WTC11 (cell line): ENCODE measurements around the gene NCF4. TPM values are rescaled to one million over a fixed set of nuclear protein-coding genes. Genes with fewer than 3 reads are reported as not detected.

Experiments used
- ATAC-seq: fragments of 200-7000 bp; cut with Tn5 transposase; 2 replicates; pipeline ENCODE4 v1.10.0; 2021; ENCODE audit warnings: mild to moderate bottlenecking, moderate library complexity
- CTCF ChIA-PET: fragments of 300-600 bp; sonication (Branson Sonifier 250); formaldehyde crosslinking; loops from one replicate; lab custom pipeline; 2021; ENCODE audit warnings: antibody characterized with exemption; lab: Charles Lee
- POLR2A ChIA-PET: fragments of 350-600 bp; sonication (Branson Sonifier 250); formaldehyde crosslinking; loops from one replicate; lab custom pipeline; 2021; ENCODE audit warnings: antibody characterized with exemption; lab: Charles Lee
- DNase-seq: peaks from one replicate; pipeline ENCODE4 v3.0.0; 2021; ENCODE audit warnings: low spot score
- H3K27ac Mint-ChIP-seq: 2 replicates; pipeline ENCODE4 v1.8.0; 2021; ENCODE audit warnings: mixed read lengths
- H3K27me3 Mint-ChIP-seq: 2 replicates; pipeline ENCODE4 v1.8.0; 2021; ENCODE audit warnings: low read depth, mild to moderate bottlenecking, moderate library complexity, mixed read lengths
- H3K36me3 Mint-ChIP-seq: 2 replicates; pipeline ENCODE4 v1.8.0; 2021; ENCODE audit warnings: mixed read lengths
- H3K4me1 Mint-ChIP-seq: 2 replicates; pipeline ENCODE4 v1.8.0; 2022; ENCODE audit warnings: mixed read lengths
- H3K4me3 Mint-ChIP-seq: 2 replicates; pipeline ENCODE4 v1.8.0; 2021; ENCODE audit warnings: mild to moderate bottlenecking, moderate library complexity, mixed read lengths
- H3K9me3 Mint-ChIP-seq: 2 replicates; pipeline ENCODE4 v1.8.0; 2021; ENCODE audit warnings: mixed read lengths
- AR ChIP-seq: fragments of 250-450 bp; sonication (Bioruptor Pico); IDR thresholded peaks from 2 replicates; pipeline ENCODE4 v1.9.0; 2021; ENCODE audit warnings: mild to moderate bottlenecking
- ARID4B ChIP-seq: sonication (generic); formaldehyde crosslinking; IDR thresholded peaks from 2 replicates; pipeline ENCODE4 v1.8.0; 2023; ENCODE audit warnings: missing genetic modification reagents, mild to moderate bottlenecking, borderline replicate concordance
- FOXP1 ChIP-seq: sonication (generic); formaldehyde crosslinking; IDR thresholded peaks from 2 replicates; pipeline ENCODE4 v1.8.0; 2022; ENCODE audit warnings: missing genetic modification reagents, mild to moderate bottlenecking, moderate library complexity, borderline replicate concordance
- HMGXB4 ChIP-seq: sonication (generic); formaldehyde crosslinking; IDR thresholded peaks from 2 replicates; pipeline ENCODE4 v1.8.1; 2023; ENCODE audit warnings: mild to moderate bottlenecking, moderate library complexity, missing genetic modification reagents
- MYBL2 ChIP-seq: sonication (generic); formaldehyde crosslinking; IDR thresholded peaks from 2 replicates; pipeline ENCODE4 v1.8.1; 2023; ENCODE audit warnings: mild to moderate bottlenecking, moderate library complexity, missing genetic modification reagents
- NFATC4 ChIP-seq: fragments of 250-450 bp; sonication (Bioruptor Pico); IDR thresholded peaks from 2 replicates; pipeline ENCODE4 v1.9.0; 2021; ENCODE audit warnings: mild to moderate bottlenecking
- NR1H2 ChIP-seq: sonication (generic); formaldehyde crosslinking; IDR thresholded peaks from 2 replicates; pipeline ENCODE4 v1.9.0; 2021; ENCODE audit warnings: mild to moderate bottlenecking, moderate library complexity, missing genetic modification reagents
- TEAD4 ChIP-seq: sonication (generic); formaldehyde crosslinking; IDR thresholded peaks from 2 replicates; pipeline ENCODE4 v1.8.0; 2022; ENCODE audit warnings: mild to moderate bottlenecking, missing genetic modification reagents
- ZNF219 ChIP-seq: sonication (generic); formaldehyde crosslinking; IDR thresholded peaks from 2 replicates; pipeline ENCODE4 v1.8.0; 2023; ENCODE audit warnings: missing genetic modification reagents, mild to moderate bottlenecking, borderline replicate concordance
- ZNF263 ChIP-seq: sonication (generic); formaldehyde crosslinking; IDR thresholded peaks from 2 replicates; pipeline ENCODE4 v1.8.1; 2022; ENCODE audit warnings: low read depth, mild to moderate bottlenecking, moderate library complexity, missing genetic modification reagents
- ZNF281 ChIP-seq: sonication (generic); formaldehyde crosslinking; IDR thresholded peaks from 2 replicates; pipeline ENCODE4 v1.8.0; 2023; ENCODE audit warnings: mild to moderate bottlenecking, missing genetic modification reagents
- ZNF423 ChIP-seq: fragments of 250-450 bp; sonication (Bioruptor Pico); IDR thresholded peaks from 2 replicates; pipeline ENCODE4 v2.1.2; 2022; ENCODE audit warnings: mild to moderate bottlenecking, moderate library complexity
- ZNF512 ChIP-seq: sonication (generic); formaldehyde crosslinking; IDR thresholded peaks from 2 replicates; pipeline ENCODE4 v1.8.1; 2022; ENCODE audit warnings: missing genetic modification reagents, borderline replicate concordance
- ZNF532 ChIP-seq: fragments of 250-450 bp; sonication (Bioruptor Pico); IDR thresholded peaks from 2 replicates; pipeline ENCODE4 v1.9.0; 2021; ENCODE audit warnings: mild to moderate bottlenecking, borderline replicate concordance
- total RNA-seq: library from RNA; stranded (reverse); gene quantifications from 3 replicates; pipeline ENCODE4 v1.2.3, GENCODE V29; 2021

Gene NCF4
- total RNA-seq, 1 experiment from 2014 or later: not detected

GRCh38 chr22:36816339-36816635, 44.5 kb upstream of the NCF4 start (continued):
- TF ChIP-seq ZNF532 (CRISPR knock-in tag) (no peak), ZNF219 (no peak), FOXP1 (no peak), NFATC4 (CRISPR knock-in tag) (no peak), ZNF263 (CRISPR knock-in tag) (no peak), HMGXB4 (CRISPR knock-in tag) (no peak), AR (CRISPR knock-in tag) (no peak), ZNF281 (CRISPR knock-in tag) (no peak), ZNF423 (CRISPR knock-in tag) (no peak), TEAD4 (no peak), MYBL2 (CRISPR knock-in tag) (no peak), NR1H2 (CRISPR knock-in tag) (no peak)

GRCh38 chr22:36816636-36817524, 43.9 kb upstream of the NCF4 start, which contains the start of gene PVALB:
PVALB (minus strand) TSS chr22:36817035; CDS start chr22:36817005, 30 bp downstream.
- Mint-ChIP-seq H3K4me1 (peaks cover 28% of the 10 kb centered on the region), H3K9me3 (no peaks in the 10 kb centered on the region), H3K4me3 (peak within 1 kb of the TSS; percentile 69), H3K27me3 (peaks cover 52% of the 10 kb centered on the region), H3K36me3 (no peaks in the 10 kb centered on the region), H3K27ac (no peak within 1 kb of the TSS)
- DNase-seq: peak; percentile 46
- ChIA-PET CTCF (interaction anchor here (1.0 to 2.0 kb wide), 5 partner anchors 13 to 40 kb away, joined by 3 to 12 read pairs (median 5); no protein-coding TSS in a partner anchor), POLR2A (interaction anchor here (0.9 kb wide), 1 partner anchor 87 kb away, joined by 3 read pairs; no protein-coding TSS in a partner anchor)
- peak; percentile 58 for ATAC-seq
- 0 out of 2 replicates have a peak, but pooled peaks have one; percentile 25 for TF ChIP-seq ARID4B (CRISPR knock-in tag)
- no peak for TF ChIP-seq ZNF512 (CRISPR knock-in tag)
- no peak for TF ChIP-seq NFATC4 (CRISPR knock-in tag)
